HepG2 (cell line): ENCODE data around the gene MAN2C1.

Source experiments
- ARNTL ChIP-seq: sonication (generic); formaldehyde crosslinking; IDR thresholded peaks from 2 replicates; pipeline ENCODE4 v1.4.0; 2020; ENCODE audit warnings: mild to moderate bottlenecking, missing genetic modification reagents
- CEBPZ ChIP-seq: IDR thresholded peaks from 2 replicates; pipeline ENCODE4 v1.6.1; 2012; ENCODE audit warnings: low read length, improper control_type of control experiment
- CREB1 ChIP-seq, 2 experiments: fragments of 450-650 bp in 1 of 2; IDR thresholded peaks; 2 replicates each; pipeline ENCODE4 v1.6.1; 2016 to 2017; ENCODE audit warnings: control low read depth in 1 of 2, mild to moderate bottlenecking in 1 of 2, missing compliant biosample characterization in 1 of 2, missing genetic modification characterization in 1 of 2
- CTCF ChIP-seq: sonication (generic); formaldehyde crosslinking; IDR thresholded peaks from 2 replicates; pipeline ENCODE4 v1.5.0; 2020; ENCODE audit warnings: mild to moderate bottlenecking, missing genetic modification reagents, moderate library complexity
- EHMT2 ChIP-seq: fragments of 200-600 bp; sonication (generic); IDR thresholded peaks from 2 replicates; pipeline ENCODE4 v1.7.0; 2017; ENCODE audit warnings: antibody characterized with exemption, low read depth, low read length, borderline replicate concordance
- ELF1 ChIP-seq: sonication (generic); formaldehyde crosslinking; IDR thresholded peaks from 2 replicates; pipeline ENCODE4 v1.4.0; 2020; ENCODE audit warnings: missing genetic modification reagents
- HDAC2 ChIP-seq: sonication (generic); formaldehyde crosslinking; IDR thresholded peaks from 2 replicates; pipeline ENCODE4 v1.4.0; 2020; ENCODE audit warnings: missing genetic modification reagents
- MTA3 ChIP-seq: sonication (generic); formaldehyde crosslinking; IDR thresholded peaks from 2 replicates; pipeline ENCODE4 v1.4.0; 2020; ENCODE audit warnings: missing genetic modification reagents
- PCBP2 ChIP-seq: fragments of 200-400 bp; formaldehyde crosslinking; optimal IDR thresholded peaks from 2 replicates; pipeline ENCODE3; 2018; ENCODE audit warnings: low read length, low read depth; ENCODE audit not compliant: poor library complexity, severe bottlenecking
- POLR2AphosphoS5 ChIP-seq: IDR thresholded peaks from 2 replicates; pipeline ENCODE4 v1.6.1; 2012; ENCODE audit warnings: low read depth, low read length
- TCF7L2 ChIP-seq: IDR thresholded peaks from 2 replicates; pipeline ENCODE4 v1.6.1; 2011; ENCODE audit warnings: mild to moderate bottlenecking, low read depth, low read length, moderate library complexity
- ZKSCAN1 ChIP-seq: fragments of 150-350 bp; IDR thresholded peaks from 2 replicates; pipeline ENCODE4 v1.6.1; 2014; ENCODE audit warnings: low read length
- ZNF660 ChIP-seq: sonication (generic); formaldehyde crosslinking; IDR thresholded peaks from 2 replicates; pipeline ENCODE4 v1.5.1; 2020; ENCODE audit warnings: mild to moderate bottlenecking, low read depth, missing genetic modification reagents, borderline replicate concordance

- TF ChIP-seq CTCF (CRISPR knock-in tag) (no peak), POLR2AphosphoS5 (no peak), ZKSCAN1 (no peak), CEBPZ (no peak), TCF7L2 (no peak), PCBP2 (no peak), HDAC2 (CRISPR knock-in tag) (no peak), ELF1 (CRISPR knock-in tag) (no peak), ZNF660 (CRISPR knock-in tag) (no peak), CREB1 (IDR thresholded peaks at IDR 0.05) (no peak), CREB1 (CRISPR knock-in tag; IDR thresholded peaks at IDR 0.05) (no peak), ARNTL (CRISPR knock-in tag) (no peak), MTA3 (CRISPR knock-in tag) (no peak), EHMT2 (no peak)
Measured at GRCh38 chr15:75361989-75362641, 6.3 kb downstream of the MAN2C1 start.
